PC-3 (cell line): ENCODE results near the gene RPS6KA2. TPM values are rescaled to one million over a fixed set of nuclear protein-coding genes. Genes with fewer than 3 reads are reported as not detected.
A peak's percentile ranks its signal among the peaks of the same experiment; 100 is the strongest.

Experiments
- ATAC-seq: fragments of 200-7000 bp; cut with Tn5 transposase; 2 replicates; pipeline ENCODE4 v1.9.1; 2020; ENCODE audit warnings: mild to moderate bottlenecking, moderate library complexity
- BruUV-seq: library from RNA; stranded (reverse); fragments of 400-500 nt; replicated peaks from 2 replicates; lab custom pipeline; 2021; lab: Mats Ljungman, UMichigan
- CTCF ChIA-PET: fragments of 300-600 bp; sonication (Branson Sonifier 250); formaldehyde crosslinking; loops from one replicate; lab custom pipeline; 2022; ENCODE audit warnings: antibody characterized with exemption; lab: Charles Lee
- POLR2A ChIA-PET: fragments of 300-600 bp; sonication (Branson Sonifier 250); formaldehyde crosslinking; loops from one replicate; lab custom pipeline; 2022; ENCODE audit warnings: antibody characterized with exemption; ENCODE audit not compliant: unreplicated experiment; lab: Charles Lee
- DNase-seq: peaks from one replicate; pipeline ENCODE4 v3.0.0-alpha.2; 2015
- H2AFZ ChIP-seq: fragments of 300-600 bp; sonication (generic); 2 replicates; pipeline ENCODE4 v1.6.0; 2016; ENCODE audit warnings: antibody characterized with exemption, low read length
- H3F3A ChIP-seq: fragments of 300-600 bp; sonication (generic); one replicate; pipeline ENCODE4 v1.6.0; 2017; ENCODE audit warnings: antibody characterized with exemption, low read length, control low read depth, mild to moderate bottlenecking; ENCODE audit not compliant: unreplicated experiment
- H3K27ac ChIP-seq: fragments of 300-600 bp; sonication (generic); 2 replicates; pipeline ENCODE4 v1.5.1; 2016; ENCODE audit warnings: mild to moderate bottlenecking, low read length
- H3K27me3 ChIP-seq: fragments of 300-600 bp; sonication (generic); 2 replicates; pipeline ENCODE4 v1.6.1; 2016; ENCODE audit warnings: low read length, mixed read lengths
- H3K36me3 ChIP-seq: fragments of 300-600 bp; sonication (generic); 2 replicates; pipeline ENCODE4 v1.6.1; 2016; ENCODE audit warnings: low read depth, mixed run types, low read length, mixed read lengths
- H3K4me1 ChIP-seq: fragments of 300-600 bp; sonication (generic); 2 replicates; pipeline ENCODE4 v1.5.1; 2016; ENCODE audit warnings: low read length; ENCODE audit not compliant: insufficient read depth
- H3K4me2 ChIP-seq: fragments of 300-600 bp; sonication (generic); 2 replicates; pipeline ENCODE4 v1.6.0; 2016; ENCODE audit warnings: low read length
- H3K4me3 ChIP-seq: fragments of 300-600 bp; sonication (generic); 2 replicates; pipeline ENCODE4 v1.5.1; 2016; ENCODE audit warnings: mild to moderate bottlenecking, low read length, mixed read lengths
- H3K79me2 ChIP-seq: fragments of 300-600 bp; sonication (generic); 2 replicates; pipeline ENCODE4 v1.6.1; 2017; ENCODE audit warnings: low read length, mixed read lengths
- H3K9ac ChIP-seq: fragments of 300-600 bp; sonication (generic); 2 replicates; pipeline ENCODE4 v1.6.0; 2016; ENCODE audit warnings: mild to moderate bottlenecking, low read length
- H3K9me2 ChIP-seq: fragments of 300-600 bp; sonication (generic); replicated peaks from 2 replicates; pipeline ENCODE4 v1.6.1; 2016; ENCODE audit warnings: mixed run types, low read length, mixed read lengths
- H3K9me3 ChIP-seq: fragments of 300-600 bp; sonication (generic); 2 replicates; pipeline ENCODE4 v1.6.1; 2016; ENCODE audit warnings: low read length, mixed read lengths
- H4K20me1 ChIP-seq: fragments of 300-600 bp; sonication (generic); 2 replicates; pipeline ENCODE4 v1.6.1; 2016; ENCODE audit warnings: low read length, mixed read lengths
- EZH2 ChIP-seq: fragments of 300-600 bp; sonication (generic); IDR thresholded peaks from one replicate; pipeline ENCODE4 v1.6.1; 2017; ENCODE audit warnings: antibody characterized with exemption, mild to moderate bottlenecking, low read length; ENCODE audit not compliant: unreplicated experiment
- EZH2phosphoT487 ChIP-seq: fragments of 300-600 bp; sonication (generic); IDR thresholded peaks from 2 replicates; pipeline ENCODE4 v1.6.1; 2018; ENCODE audit warnings: mild to moderate bottlenecking, antibody characterized with exemption, low read length, borderline replicate concordance
- intact Hi-C: fragments of 100-400 bp; cut with micrococcal nuclease; formaldehyde crosslinking; loops from 2 replicates; pipeline ENCODE4 v1.9.0; 2023
- total RNA-seq: library from RNA; depleted of rRNA; stranded (reverse); fragments of >200 nt; gene quantifications from 2 replicates; pipeline ENCODE4 v1.2.3, GENCODE V29; 2014
- TF ChIP-seq, protein P1 (sequence below): fragments of 300-600 bp; sonication (generic); conservative IDR thresholded peaks from 2 replicates; pipeline ENCODE4 v1.5.1; 2017; ENCODE audit warnings: antibody characterized with exemption, low read depth, mild to moderate bottlenecking, low read length

RPS6KA2 gene
- total RNA-seq, 1 experiment from 2014 or later: 5.1 TPM

DNA sequence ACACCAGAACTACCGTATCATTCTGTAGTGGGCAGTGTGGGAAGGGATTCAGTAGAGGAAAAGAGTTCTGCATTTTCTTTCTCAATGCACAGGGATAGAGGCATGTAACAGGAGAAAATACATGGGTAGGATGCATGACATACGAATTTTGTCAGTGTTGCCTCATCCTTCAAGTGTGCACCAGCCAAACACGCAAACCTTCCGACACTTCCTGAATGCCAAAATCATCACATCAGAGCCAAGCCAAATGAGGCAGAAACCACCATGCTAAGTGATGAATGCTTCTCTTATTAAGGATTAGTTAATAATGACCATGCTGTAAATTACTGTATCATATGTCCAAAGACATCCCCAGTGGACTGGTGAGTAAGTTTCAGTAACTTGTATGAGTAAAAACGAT lies 67.8 kb downstream of the RPS6KA2 start:
- H3K4me2 ChIP-seq: no peak overlapping the region
- H3K36me3 ChIP-seq: no peaks in the 10 kb centered on the region
- H4K20me1 ChIP-seq: no peaks in the 10 kb centered on the region
- intact Hi-C loops: loop anchor here (10.0 kb wide), 1 partner anchor 166 kb away; no protein-coding TSS in a partner anchor
- no peaks in the 10 kb centered on the region for H3K27me3 ChIP-seq
- H3K4me1 ChIP-seq: peaks cover 27% of the 10 kb centered on the region
- no peaks in the 10 kb centered on the region for H3K9me3 ChIP-seq
- no TSS peak for BruUV-seq
- DNase-seq: no peak
- no peak overlapping the region for H3K4me3 ChIP-seq
- no peaks in the 10 kb centered on the region for H3K79me2 ChIP-seq
- no peak overlapping the region for H3K9ac ChIP-seq
- no peaks in the 10 kb centered on the region for H3K9me2 ChIP-seq
- H2AFZ ChIP-seq: no peak overlapping the region
- H3K27ac ChIP-seq: no peak overlapping the region
- ATAC-seq: no peak
- TF ChIP-seq, protein P1, sequence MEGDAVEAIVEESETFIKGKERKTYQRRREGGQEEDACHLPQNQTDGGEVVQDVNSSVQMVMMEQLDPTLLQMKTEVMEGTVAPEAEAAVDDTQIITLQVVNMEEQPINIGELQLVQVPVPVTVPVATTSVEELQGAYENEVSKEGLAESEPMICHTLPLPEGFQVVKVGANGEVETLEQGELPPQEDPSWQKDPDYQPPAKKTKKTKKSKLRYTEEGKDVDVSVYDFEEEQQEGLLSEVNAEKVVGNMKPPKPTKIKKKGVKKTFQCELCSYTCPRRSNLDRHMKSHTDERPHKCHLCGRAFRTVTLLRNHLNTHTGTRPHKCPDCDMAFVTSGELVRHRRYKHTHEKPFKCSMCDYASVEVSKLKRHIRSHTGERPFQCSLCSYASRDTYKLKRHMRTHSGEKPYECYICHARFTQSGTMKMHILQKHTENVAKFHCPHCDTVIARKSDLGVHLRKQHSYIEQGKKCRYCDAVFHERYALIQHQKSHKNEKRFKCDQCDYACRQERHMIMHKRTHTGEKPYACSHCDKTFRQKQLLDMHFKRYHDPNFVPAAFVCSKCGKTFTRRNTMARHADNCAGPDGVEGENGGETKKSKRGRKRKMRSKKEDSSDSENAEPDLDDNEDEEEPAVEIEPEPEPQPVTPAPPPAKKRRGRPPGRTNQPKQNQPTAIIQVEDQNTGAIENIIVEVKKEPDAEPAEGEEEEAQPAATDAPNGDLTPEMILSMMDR: no peak
- no peak for TF ChIP-seq EZH2
- no peak for TF ChIP-seq EZH2phosphoT487
- POLR2A ChIA-PET: no interaction called here
- CTCF ChIA-PET: no interaction called here
- peaks cover 5% of the 10 kb centered on the region for H3F3A ChIP-seq

DNA sequence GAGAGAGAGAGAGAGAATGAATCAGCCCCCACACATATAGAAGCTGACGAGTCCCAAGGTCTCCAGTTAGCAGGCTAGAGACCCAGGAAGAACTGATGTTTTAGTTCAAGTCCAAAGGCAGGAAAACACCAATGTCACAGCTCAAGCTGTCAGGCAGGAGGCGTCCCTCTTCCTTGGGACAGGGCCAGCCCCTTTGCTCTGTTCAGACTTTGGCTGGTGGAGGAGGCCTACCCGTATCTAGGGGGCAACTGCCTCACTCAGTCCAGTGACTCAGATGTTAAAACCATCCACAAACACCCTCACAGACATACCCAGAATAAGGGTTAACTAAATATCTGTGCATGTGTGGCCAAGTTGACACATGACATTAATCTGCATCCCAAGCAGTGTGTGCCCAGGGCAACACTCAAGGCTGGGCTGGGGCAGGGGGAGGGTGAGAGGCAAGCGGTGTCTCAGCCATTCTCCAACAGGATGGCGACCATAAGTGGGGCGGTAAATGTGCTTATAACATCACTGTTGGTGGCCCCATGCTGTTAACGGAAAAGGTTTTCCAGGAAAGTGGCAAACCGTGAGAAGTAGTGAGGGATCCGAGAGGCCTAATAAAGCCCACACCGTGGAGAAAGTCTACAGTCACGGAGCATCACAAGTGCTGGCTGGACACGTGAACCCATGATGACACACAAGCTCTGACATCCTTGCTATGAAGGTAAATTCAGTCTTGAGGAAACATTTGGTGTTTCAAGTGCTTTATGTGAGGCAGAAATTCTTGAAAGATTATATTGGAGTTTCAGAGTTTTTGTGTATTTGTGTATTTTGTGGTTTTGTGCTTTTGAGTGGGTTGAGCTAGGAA lies 68.7 kb downstream of the RPS6KA2 start:
- H3K27me3 ChIP-seq: no peaks in the 10 kb centered on the region
- H3K36me3 ChIP-seq: no peaks in the 10 kb centered on the region
- peaks cover 5% of the 10 kb centered on the region for H3F3A ChIP-seq
- no peaks in the 10 kb centered on the region for H3K79me2 ChIP-seq
- no TSS peak for BruUV-seq
- no peak for ATAC-seq
- peak; percentile 10 for DNase-seq
- no peaks in the 10 kb centered on the region for H4K20me1 ChIP-seq
- ChIA-PET CTCF (interaction anchor here (0.7 kb wide), 1 partner anchor 63 kb away, joined by 4 read pairs; no protein-coding TSS in a partner anchor), POLR2A (no interaction called here)
- 0 out of 2 replicates have a peak overlapping the region, but pooled peaks have one; percentile 82 for H3K4me2 ChIP-seq
- no peak overlapping the region for H3K4me3 ChIP-seq
- no peak overlapping the region for H2AFZ ChIP-seq
- intact Hi-C loops: loop anchor here (10.0 kb wide), 1 partner anchor 166 kb away; no protein-coding TSS in a partner anchor
- peaks cover 34% of the 10 kb centered on the region for H3K4me1 ChIP-seq
- H3K9ac ChIP-seq: no peak overlapping the region
- H3K9me3 ChIP-seq: no peaks in the 10 kb centered on the region
- TF ChIP-seq EZH2 (no peak), EZH2phosphoT487 (no peak)
- TF ChIP-seq, protein P1: no peak
- no peaks in the 10 kb centered on the region for H3K9me2 ChIP-seq
- H3K27ac ChIP-seq: no peak overlapping the region
